KMS-11 (cell line): Measurements from ENCODE around the gene BFAR.

Source experiments
- H2AFZ ChIP-seq: fragments of 200-600 bp; sonication (generic); 2 replicates; pipeline ENCODE4 v1.6.1; 2016; ENCODE audit warnings: antibody characterized with exemption, mixed run types, low read depth
- H3K27ac ChIP-seq: fragments of 200-600 bp; sonication (generic); 2 replicates; pipeline ENCODE4 v1.6.1; 2016; ENCODE audit warnings: mild to moderate bottlenecking, mixed run types
- H3K27me3 ChIP-seq: fragments of 200-600 bp; sonication (generic); 2 replicates; pipeline ENCODE4 v1.6.1; 2017; ENCODE audit warnings: mild to moderate bottlenecking, low read depth, mixed run types, moderate library complexity; ENCODE audit not compliant: insufficient read depth
- H3K36me3 ChIP-seq: fragments of 200-600 bp; sonication (generic); 2 replicates; pipeline ENCODE4 v1.6.1; 2017; ENCODE audit warnings: mild to moderate bottlenecking, mixed run types; ENCODE audit not compliant: insufficient read depth
- H3K4me1 ChIP-seq: fragments of 200-600 bp; sonication (generic); 2 replicates; pipeline ENCODE4 v1.6.1; 2016; ENCODE audit warnings: mild to moderate bottlenecking, low read depth, mixed run types; ENCODE audit not compliant: poor library complexity, severe bottlenecking
- H3K4me2 ChIP-seq: fragments of 200-600 bp; sonication (generic); 2 replicates; pipeline ENCODE4 v1.7.0; 2016; ENCODE audit warnings: mild to moderate bottlenecking, mixed run types
- H3K4me3 ChIP-seq: fragments of 200-600 bp; sonication (generic); IDR thresholded peaks from 2 replicates; pipeline ENCODE4 v1.6.1; 2017; ENCODE audit warnings: low read depth, low read length, mixed read lengths; ENCODE audit not compliant: insufficient read depth
- H3K79me2 ChIP-seq: fragments of 200-600 bp; sonication (generic); 2 replicates; pipeline ENCODE4 v1.6.1; 2016; ENCODE audit warnings: low read depth, mixed run types; ENCODE audit not compliant: insufficient read depth
- H3K9ac ChIP-seq: fragments of 200-600 bp; sonication (generic); 2 replicates; pipeline ENCODE4 v1.6.1; 2016; ENCODE audit warnings: mild to moderate bottlenecking, mixed run types
- H4K20me1 ChIP-seq: fragments of 200-600 bp; sonication (generic); 2 replicates; pipeline ENCODE4 v1.6.1; 2016; ENCODE audit warnings: mild to moderate bottlenecking, mixed run types; ENCODE audit not compliant: insufficient read depth
- CTCF ChIP-seq: fragments of 200-600 bp; sonication (generic); conservative IDR thresholded peaks from 2 replicates; pipeline ENCODE4 v1.6.1; 2017; ENCODE audit warnings: low read depth, mild to moderate bottlenecking, antibody characterized with exemption, low read length, moderate library complexity, mixed read lengths

Gene BFAR

GRCh38 chr16:14618566-14618965 is 14.2 kb upstream of the BFAR start:
- Histone ChIP-seq H3K27me3 (no peaks in the 10 kb centered on the region), H3K9ac (no peak overlapping the region), H3K4me1 (no peaks in the 10 kb centered on the region), H3K79me2 (no peaks in the 10 kb centered on the region), H4K20me1 (no peaks in the 10 kb centered on the region), H2AFZ (no peak overlapping the region), H3K4me2 (no peak overlapping the region), H3K4me3 (no peak overlapping the region), H3K27ac (no peak overlapping the region), H3K36me3 (no peaks in the 10 kb centered on the region; the same call in 1 of the 2 replicates)
- no peak for TF ChIP-seq CTCF

GRCh38 chr16:14627078-14627477 is 5.7 kb upstream of the BFAR start:
- Histone ChIP-seq H3K27me3 (no peaks in the 10 kb centered on the region), H3K36me3 (peaks cover 5% of the 10 kb centered on the region; the same call in 1 of the 2 replicates), H3K9ac (no peak overlapping the region), H3K4me3 (no peak overlapping the region), H3K4me2 (no peak overlapping the region), H3K4me1 (peaks cover 19% of the 10 kb centered on the region), H4K20me1 (no peaks in the 10 kb centered on the region), H2AFZ (no peak overlapping the region), H3K79me2 (peaks cover 12% of the 10 kb centered on the region; the same call in 1 of the 2 replicates), H3K27ac (no peak overlapping the region)
- TF ChIP-seq CTCF: no peak

GRCh38 chr16:14628806-14629611 is 3.7 kb upstream of the BFAR start:
- peaks cover 5% of the 10 kb centered on the region; the same call in 1 of the 2 replicates for H3K36me3 ChIP-seq
- H3K4me2 ChIP-seq: peak overlapping the region; percentile 73
- H2AFZ ChIP-seq: peak overlapping the region; percentile 75
- H4K20me1 ChIP-seq: peaks cover under 1% of the 10 kb centered on the region; the same call in 1 of the 2 replicates
- no peaks in the 10 kb centered on the region for H3K27me3 ChIP-seq
- H3K4me1 ChIP-seq: peaks cover 24% of the 10 kb centered on the region
- peak overlapping the region; percentile 25 for H3K4me3 ChIP-seq
- peak overlapping the region; percentile 87 for H3K9ac ChIP-seq
- no peak for TF ChIP-seq CTCF
- peaks cover 24% of the 10 kb centered on the region for H3K79me2 ChIP-seq
- H3K27ac ChIP-seq: peak overlapping the region; percentile 70; the same call in 1 of the 2 replicates

- Histone ChIP-seq H3K9ac (peak overlapping the region; percentile 87), H3K36me3 (peaks cover 5% of the 10 kb centered on the region; the same call in 1 of the 2 replicates), H3K4me2 (peak overlapping the region; percentile 73), H3K79me2 (peaks cover 30% of the 10 kb centered on the region), H4K20me1 (peaks cover 6% of the 10 kb centered on the region; the same call in 1 of the 2 replicates), H3K4me1 (peaks cover 30% of the 10 kb centered on the region), H3K27me3 (no peaks in the 10 kb centered on the region), H2AFZ (peak overlapping the region; percentile 75), H3K27ac (peak overlapping the region; percentile 70), H3K4me3 (peak overlapping the region; percentile 25)
- no peak for TF ChIP-seq CTCF
Measured at GRCh38 chr16:14629612-14629918, 3.2 kb upstream of the BFAR start.
